Activated CD8-positive, alpha-beta memory T cell treated with anti-CD3 and anti-CD28 coated beads, Interleukin-2, amount 10 ng/mL, durations not matched to agents 7 days and 5 days (primary cell): Measurements from ENCODE around the gene LIPA. TPM values are rescaled to one million over a fixed set of nuclear protein-coding genes. Genes with fewer than 3 reads are reported as not detected.

Experiments used
- ATAC-seq: fragments of 150-1000 bp; cut with Tn5 transposase; one replicate; pipeline ENCODE4 v1.10.0; 2021; ENCODE audit warnings: moderate library complexity
- CTCF ChIA-PET: fragments of 350-600 bp; sonication (Branson Sonifier 250); formaldehyde crosslinking; loops from one replicate; lab custom pipeline; 2021; ENCODE audit warnings: antibody characterized with exemption; lab: Charles Lee
- DNase-seq: peaks from one replicate; pipeline ENCODE4 v3.0.0-alpha.2; 2020
- H3K27ac Mint-ChIP-seq: one replicate; pipeline ENCODE4 v1.8.0; 2021; ENCODE audit warnings: mild to moderate bottlenecking, mixed read lengths
- H3K27me3 Mint-ChIP-seq: one replicate; pipeline ENCODE4 v1.8.0; 2021; ENCODE audit warnings: mixed read lengths
- H3K36me3 Mint-ChIP-seq: one replicate; pipeline ENCODE4 v1.8.0; 2021; ENCODE audit warnings: mild to moderate bottlenecking, mixed read lengths
- H3K4me1 Mint-ChIP-seq: one replicate; pipeline ENCODE4 v1.8.0; 2021; ENCODE audit warnings: mixed read lengths
- H3K4me3 Mint-ChIP-seq: one replicate; pipeline ENCODE4 v1.8.0; 2021; ENCODE audit warnings: mild to moderate bottlenecking, moderate library complexity, mixed read lengths
- H3K9me3 Mint-ChIP-seq: one replicate; pipeline ENCODE4 v1.8.0; 2022; ENCODE audit warnings: low read depth, mixed read lengths
- total RNA-seq, 2 experiments: library from RNA; stranded (reverse); gene quantifications; one replicate each; pipeline ENCODE4 v1.2.3, GENCODE V29; 2021

The LIPA gene
- total RNA-seq, 2 experiments from 2014 or later = 24.0 to 28.5 TPM

DNA sequence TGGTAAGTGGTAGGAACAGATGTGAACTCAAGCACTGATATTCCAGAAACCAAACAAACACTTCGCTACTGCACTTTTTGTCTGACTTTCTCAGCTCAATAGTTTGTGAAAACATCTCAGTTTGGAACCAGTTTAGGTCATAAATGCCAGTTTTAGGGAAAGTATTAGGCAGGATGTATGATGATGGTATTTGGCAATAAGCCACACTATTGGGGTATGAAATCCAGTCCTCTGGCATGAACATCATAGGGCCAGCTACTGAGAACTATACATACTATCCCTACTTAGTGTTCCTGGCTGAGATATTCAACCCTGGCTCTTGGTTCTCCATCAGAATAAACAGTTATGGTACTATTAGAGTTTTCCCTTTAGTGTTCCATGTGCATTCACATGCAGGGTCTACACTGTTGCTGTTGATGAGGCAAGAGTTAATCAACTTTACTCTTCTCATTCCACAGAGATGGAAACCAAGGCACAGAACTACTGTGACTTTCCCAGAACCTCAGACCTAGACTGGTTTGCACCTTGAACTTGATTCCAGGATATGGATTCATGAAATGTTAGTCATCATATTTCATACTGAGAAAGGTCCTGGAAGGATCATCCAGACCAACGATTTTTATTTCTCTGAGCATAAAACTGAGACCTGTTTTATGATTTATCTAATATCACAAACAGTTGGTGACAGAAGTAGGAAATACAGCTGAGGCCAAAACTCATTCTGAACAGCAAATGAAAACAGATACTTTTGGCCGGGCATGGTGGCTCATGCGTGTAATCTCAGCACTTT, 30.2 kb upstream of the LIPA start:
- ATAC-seq = no peak
- H3K27me3 Mint-ChIP-seq = peaks cover 44% of the 10 kb centered on the region
- no peak overlapping the region for H3K4me3 Mint-ChIP-seq
- no peaks in the 10 kb centered on the region for H3K9me3 Mint-ChIP-seq
- H3K36me3 Mint-ChIP-seq = no peaks in the 10 kb centered on the region
- H3K4me1 Mint-ChIP-seq = no peaks in the 10 kb centered on the region
- no peak for DNase-seq
- H3K27ac Mint-ChIP-seq = no peak overlapping the region
- CTCF ChIA-PET = no interaction called here

DNA sequence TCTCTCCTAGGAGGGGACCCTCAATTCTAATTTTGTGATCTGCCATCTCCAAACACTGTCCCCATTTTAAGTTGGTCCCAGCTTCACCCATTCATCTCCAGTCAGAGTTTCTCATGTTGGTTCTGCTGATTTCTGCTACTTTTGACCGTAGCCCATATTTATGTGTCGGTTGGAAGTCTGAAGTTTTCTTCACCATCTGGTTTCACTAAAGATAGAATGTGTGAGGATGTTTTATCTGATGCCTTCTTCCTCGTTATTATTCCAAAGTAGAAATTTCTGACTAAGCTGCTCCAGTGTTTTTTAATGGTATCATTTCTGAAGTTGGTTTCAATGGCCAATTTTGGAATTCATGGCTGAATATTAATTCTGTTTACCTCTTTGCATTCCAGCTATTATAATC, 28.9 kb upstream of the LIPA start:
- Mint-ChIP-seq H3K36me3 (no peaks in the 10 kb centered on the region), H3K27me3 (peaks cover 40% of the 10 kb centered on the region), H3K9me3 (no peaks in the 10 kb centered on the region), H3K4me3 (no peak overlapping the region), H3K4me1 (no peaks in the 10 kb centered on the region), H3K27ac (no peak overlapping the region)
- no peak for DNase-seq
- CTCF ChIA-PET = no interaction called here
- no peak for ATAC-seq

DNA sequence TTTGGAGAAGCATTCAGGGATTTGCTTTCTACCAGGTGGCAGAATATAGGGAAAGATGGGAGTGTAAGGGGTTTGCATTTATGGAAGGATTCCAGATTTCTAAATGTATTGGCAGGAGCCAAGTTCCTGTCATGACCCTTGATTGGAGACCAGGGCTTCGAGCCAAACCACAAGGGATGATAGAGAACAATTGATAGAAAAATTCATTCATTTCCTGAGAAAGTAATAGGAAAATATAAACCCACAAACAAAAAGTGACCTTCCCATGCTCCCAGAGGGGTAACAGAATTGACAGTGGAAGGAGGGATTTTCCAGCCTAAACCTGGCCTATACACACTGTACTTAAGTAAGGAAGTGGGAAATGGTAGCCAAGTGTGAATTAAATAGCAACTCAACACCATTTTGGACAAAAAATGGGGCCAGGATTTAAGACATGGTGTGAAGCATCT, 27.9 kb upstream of the LIPA start:
- H3K4me1 Mint-ChIP-seq = no peaks in the 10 kb centered on the region
- no peak overlapping the region for H3K27ac Mint-ChIP-seq
- H3K4me3 Mint-ChIP-seq = no peak overlapping the region
- CTCF ChIA-PET = no interaction called here
- DNase-seq (no peak), ATAC-seq (no peak)
- no peaks in the 10 kb centered on the region for H3K9me3 Mint-ChIP-seq
- peaks cover 39% of the 10 kb centered on the region for H3K27me3 Mint-ChIP-seq
- H3K36me3 Mint-ChIP-seq = no peaks in the 10 kb centered on the region

DNA sequence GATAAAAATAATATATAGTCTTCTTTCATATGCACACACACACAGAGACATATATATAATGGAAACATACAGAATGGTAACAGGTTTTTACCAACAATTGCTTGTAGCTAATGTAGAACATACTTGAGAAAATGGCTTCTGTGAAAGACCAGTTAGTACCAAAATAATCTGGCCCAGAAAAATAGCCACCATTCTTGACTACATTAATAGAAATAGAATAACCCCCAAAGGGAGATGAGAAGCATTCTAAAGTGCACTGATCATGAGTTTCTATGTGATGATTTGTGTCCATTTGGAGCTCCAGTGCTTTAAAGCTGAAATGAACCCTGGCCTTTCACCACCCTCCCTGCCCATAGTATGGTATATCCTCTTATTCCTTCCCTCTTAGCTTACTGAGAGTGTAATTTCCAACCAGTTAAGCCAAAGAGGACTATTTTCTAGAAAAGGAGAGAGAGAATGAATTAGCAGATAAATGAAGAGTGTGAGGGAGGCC, 27.4 kb upstream of the LIPA start:
- no peaks in the 10 kb centered on the region for H3K36me3 Mint-ChIP-seq

DNA sequence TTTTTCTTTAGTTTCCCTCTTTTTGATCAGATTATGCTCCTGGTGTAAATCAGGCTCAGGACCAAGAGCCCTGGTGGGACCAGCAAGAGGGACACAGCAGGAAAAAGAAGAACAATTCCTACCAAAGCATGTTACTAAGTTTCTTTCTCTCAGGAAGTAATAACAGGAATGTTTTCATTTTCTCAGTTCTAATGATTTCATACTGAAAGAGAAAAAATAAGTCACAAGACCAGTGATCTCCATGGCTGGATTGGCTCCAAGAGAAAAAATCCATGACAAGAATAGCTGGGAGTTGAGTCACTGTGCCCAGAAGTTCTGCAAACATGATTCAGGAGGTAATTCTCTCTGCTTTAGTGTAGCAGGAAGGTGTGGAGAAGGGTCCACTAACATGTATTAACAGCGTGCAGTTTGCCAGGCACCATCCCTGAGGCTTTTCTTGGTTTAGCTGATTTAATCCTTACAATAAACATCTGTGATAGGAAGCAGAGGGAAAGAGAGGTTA, 26.5 kb upstream of the LIPA start:
- ATAC-seq = no peak
- H3K4me3 Mint-ChIP-seq = no peak overlapping the region
- H3K27ac Mint-ChIP-seq = no peak overlapping the region
- no peaks in the 10 kb centered on the region for H3K9me3 Mint-ChIP-seq
- peaks cover 37% of the 10 kb centered on the region for H3K27me3 Mint-ChIP-seq
- H3K36me3 Mint-ChIP-seq = no peaks in the 10 kb centered on the region
- DNase-seq = no peak
- H3K4me1 Mint-ChIP-seq = no peaks in the 10 kb centered on the region
- CTCF ChIA-PET = no interaction called here

More for the DNA sequence above, 27.4 kb upstream of the LIPA start:
- H3K4me3 Mint-ChIP-seq = no peak overlapping the region
- CTCF ChIA-PET = no interaction called here
- H3K27ac Mint-ChIP-seq = no peak overlapping the region
- H3K9me3 Mint-ChIP-seq = no peaks in the 10 kb centered on the region
- H3K27me3 Mint-ChIP-seq = peaks cover 37% of the 10 kb centered on the region
- no peak for DNase-seq
- ATAC-seq = no peak
- H3K4me1 Mint-ChIP-seq = no peaks in the 10 kb centered on the region

DNA sequence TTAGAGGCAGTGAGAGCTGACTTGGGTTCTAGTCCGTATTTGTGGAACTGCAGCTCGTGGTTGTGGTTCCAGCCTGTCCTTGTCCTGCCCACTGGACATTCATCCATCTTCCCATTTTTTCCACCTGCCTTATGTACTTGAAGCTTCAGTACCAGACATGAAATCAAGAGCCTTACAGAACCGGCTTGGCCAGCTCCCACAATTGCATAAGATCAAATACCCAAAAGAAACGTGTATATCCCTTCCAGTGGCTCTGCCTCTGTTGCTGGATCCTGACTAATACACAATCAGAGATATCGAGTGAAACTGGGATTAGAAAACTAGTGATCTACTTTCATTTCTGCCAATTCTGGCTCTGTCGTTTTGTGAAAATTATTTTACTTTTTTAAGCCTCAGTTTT, 23.8 kb upstream of the LIPA start:
- no peaks in the 10 kb centered on the region for H3K4me1 Mint-ChIP-seq
- no peak overlapping the region for H3K4me3 Mint-ChIP-seq
- H3K27ac Mint-ChIP-seq = no peak overlapping the region
- H3K36me3 Mint-ChIP-seq = no peaks in the 10 kb centered on the region
- ATAC-seq = no peak
- DNase-seq = no peak
- H3K27me3 Mint-ChIP-seq = peaks cover 43% of the 10 kb centered on the region
- no peaks in the 10 kb centered on the region for H3K9me3 Mint-ChIP-seq
- CTCF ChIA-PET = no interaction called here

DNA sequence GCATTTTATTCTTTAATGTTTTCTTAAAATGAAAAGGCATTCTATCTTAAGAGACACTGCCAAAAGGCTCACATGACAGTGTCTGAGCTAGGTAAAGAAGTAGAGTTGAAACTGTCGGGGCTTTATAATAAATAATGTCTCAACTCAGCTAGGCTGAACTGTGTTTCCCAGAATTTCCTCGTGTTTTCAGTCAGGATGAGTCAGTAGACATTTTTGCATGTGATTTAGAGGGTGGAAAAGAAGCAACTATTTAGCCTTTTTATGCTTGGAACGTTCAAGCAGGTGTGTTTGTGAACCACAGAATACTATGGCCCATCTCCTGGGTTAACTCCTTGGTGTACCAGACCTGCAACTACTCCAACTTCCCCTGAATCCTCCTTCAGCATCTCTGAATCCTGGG, 23.4 kb upstream of the LIPA start:
- no peaks in the 10 kb centered on the region for H3K9me3 Mint-ChIP-seq
- H3K36me3 Mint-ChIP-seq = no peaks in the 10 kb centered on the region
- CTCF ChIA-PET = no interaction called here
- no peaks in the 10 kb centered on the region for H3K4me1 Mint-ChIP-seq
- no peak for DNase-seq
- H3K27me3 Mint-ChIP-seq = peaks cover 43% of the 10 kb centered on the region
- no peak overlapping the region for H3K4me3 Mint-ChIP-seq
- ATAC-seq = no peak
- no peak overlapping the region for H3K27ac Mint-ChIP-seq

DNA sequence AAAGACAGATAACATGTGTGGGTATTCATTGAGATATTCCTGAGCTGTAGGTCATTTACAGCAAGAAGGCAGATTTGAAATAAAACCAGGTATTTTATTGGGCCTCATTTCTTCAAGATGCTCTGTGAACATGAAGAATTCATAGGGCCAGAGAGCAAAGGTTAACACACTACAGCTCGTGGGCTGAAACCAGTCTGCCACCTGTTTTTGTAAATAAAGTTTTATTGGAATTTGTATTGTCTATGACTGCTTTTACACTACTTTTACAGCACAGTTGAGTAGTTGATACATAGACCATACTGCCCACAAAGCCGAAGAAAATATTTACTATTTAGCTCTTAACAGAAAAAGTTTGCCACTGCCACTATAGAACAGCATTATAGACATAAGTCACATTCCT, 22.1 kb upstream of the LIPA start:
- CTCF ChIA-PET = interaction anchor here (1.4 kb wide), 1 partner anchor 30 kb away, joined by 3 read pairs; no protein-coding TSS in a partner anchor
- Mint-ChIP-seq H3K9me3 (no peaks in the 10 kb centered on the region), H3K27ac (no peak overlapping the region), H3K4me3 (no peak overlapping the region), H3K4me1 (no peaks in the 10 kb centered on the region), H3K27me3 (peaks cover 43% of the 10 kb centered on the region), H3K36me3 (no peaks in the 10 kb centered on the region)
- ATAC-seq (no peak), DNase-seq (no peak)

DNA sequence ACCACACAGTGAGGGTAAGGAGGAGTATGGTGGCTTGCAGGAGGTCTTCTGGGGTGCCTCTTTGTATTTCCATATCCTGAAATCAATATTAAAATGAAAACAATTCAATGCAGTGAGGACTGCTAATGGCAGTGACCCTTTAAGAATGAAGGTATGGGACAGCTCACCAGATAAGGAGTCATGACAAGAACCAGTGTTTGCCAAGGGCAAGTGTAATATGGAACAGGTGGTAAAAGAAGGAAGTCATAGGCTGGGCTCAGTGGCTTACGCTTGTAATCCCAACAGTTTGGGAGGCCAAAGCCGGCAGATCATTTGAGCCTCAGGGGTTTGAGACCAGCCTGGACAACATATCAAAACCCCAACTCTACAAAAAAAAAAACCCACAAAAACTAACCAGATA, 20.0 kb upstream of the LIPA start:
- no peaks in the 10 kb centered on the region for H3K4me1 Mint-ChIP-seq
- no peak overlapping the region for H3K4me3 Mint-ChIP-seq
- H3K27ac Mint-ChIP-seq = no peak overlapping the region
- H3K36me3 Mint-ChIP-seq = no peaks in the 10 kb centered on the region
- CTCF ChIA-PET = no interaction called here
- ATAC-seq (no peak), DNase-seq (no peak)
- peaks cover 37% of the 10 kb centered on the region for H3K27me3 Mint-ChIP-seq
- H3K9me3 Mint-ChIP-seq = no peaks in the 10 kb centered on the region

DNA sequence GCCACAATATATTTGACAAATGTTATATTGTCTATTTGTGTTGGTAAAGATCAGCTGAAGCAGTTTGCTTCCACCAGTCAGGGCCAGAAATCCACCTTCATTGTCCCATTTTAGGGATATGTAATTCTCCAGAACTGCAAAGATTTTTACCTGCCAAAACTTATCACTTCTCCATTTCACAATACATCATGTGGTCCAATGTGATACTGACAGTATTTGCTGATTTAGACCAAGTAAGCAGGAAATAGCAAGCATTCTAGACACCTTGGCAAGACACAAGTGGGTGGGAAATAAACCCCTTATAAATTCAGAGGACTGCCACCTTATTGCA, 18.5 kb upstream of the LIPA start:
- DNase-seq (no peak), ATAC-seq (no peak)
- CTCF ChIA-PET = no interaction called here
- H3K4me1 Mint-ChIP-seq = no peaks in the 10 kb centered on the region
- no peaks in the 10 kb centered on the region for H3K36me3 Mint-ChIP-seq
- peaks cover 35% of the 10 kb centered on the region for H3K27me3 Mint-ChIP-seq
- no peak overlapping the region for H3K4me3 Mint-ChIP-seq
- no peak overlapping the region for H3K27ac Mint-ChIP-seq
- H3K9me3 Mint-ChIP-seq = no peaks in the 10 kb centered on the region

DNA sequence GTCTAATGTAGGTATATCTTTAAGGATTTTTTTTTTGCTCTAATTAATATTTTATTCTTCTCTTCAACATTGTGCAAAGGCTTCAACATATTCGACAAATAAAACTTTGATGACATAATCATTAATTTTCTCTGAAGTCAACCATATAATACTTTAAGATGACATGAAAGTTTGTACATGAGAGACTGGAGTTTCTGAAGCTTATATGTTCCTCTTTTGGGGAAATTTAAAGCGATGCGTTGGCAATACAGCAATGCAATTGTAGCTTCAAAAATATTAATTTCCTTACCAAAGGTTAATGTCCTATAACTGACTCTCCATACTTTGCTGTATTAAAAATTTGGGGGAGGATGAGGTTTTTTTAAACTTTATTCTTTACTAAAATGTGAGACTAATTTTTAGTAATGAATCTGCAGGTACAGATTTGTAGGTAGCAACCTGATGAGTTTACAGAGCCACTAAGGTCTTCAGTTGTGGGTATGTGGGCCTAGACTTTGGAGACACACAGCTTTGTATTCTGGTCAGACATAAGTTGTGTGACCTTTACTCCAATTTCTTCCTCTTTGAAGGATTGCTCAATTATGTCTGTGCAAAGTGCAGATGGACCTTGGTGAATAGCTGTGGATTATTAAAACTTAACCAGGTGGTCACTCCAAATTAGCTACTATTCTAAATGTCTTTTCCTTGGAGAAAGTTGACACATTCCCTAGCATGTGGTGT, 18.0 kb upstream of the LIPA start:
- Mint-ChIP-seq H3K36me3 (no peaks in the 10 kb centered on the region), H3K4me1 (no peaks in the 10 kb centered on the region), H3K9me3 (no peaks in the 10 kb centered on the region), H3K4me3 (no peak overlapping the region), H3K27me3 (peaks cover 31% of the 10 kb centered on the region), H3K27ac (no peak overlapping the region)
- CTCF ChIA-PET = interaction anchor here (0.6 kb wide), 1 partner anchor 40 kb away, joined by 3 read pairs; no protein-coding TSS in a partner anchor
- DNase-seq (no peak), ATAC-seq (no peak)

DNA sequence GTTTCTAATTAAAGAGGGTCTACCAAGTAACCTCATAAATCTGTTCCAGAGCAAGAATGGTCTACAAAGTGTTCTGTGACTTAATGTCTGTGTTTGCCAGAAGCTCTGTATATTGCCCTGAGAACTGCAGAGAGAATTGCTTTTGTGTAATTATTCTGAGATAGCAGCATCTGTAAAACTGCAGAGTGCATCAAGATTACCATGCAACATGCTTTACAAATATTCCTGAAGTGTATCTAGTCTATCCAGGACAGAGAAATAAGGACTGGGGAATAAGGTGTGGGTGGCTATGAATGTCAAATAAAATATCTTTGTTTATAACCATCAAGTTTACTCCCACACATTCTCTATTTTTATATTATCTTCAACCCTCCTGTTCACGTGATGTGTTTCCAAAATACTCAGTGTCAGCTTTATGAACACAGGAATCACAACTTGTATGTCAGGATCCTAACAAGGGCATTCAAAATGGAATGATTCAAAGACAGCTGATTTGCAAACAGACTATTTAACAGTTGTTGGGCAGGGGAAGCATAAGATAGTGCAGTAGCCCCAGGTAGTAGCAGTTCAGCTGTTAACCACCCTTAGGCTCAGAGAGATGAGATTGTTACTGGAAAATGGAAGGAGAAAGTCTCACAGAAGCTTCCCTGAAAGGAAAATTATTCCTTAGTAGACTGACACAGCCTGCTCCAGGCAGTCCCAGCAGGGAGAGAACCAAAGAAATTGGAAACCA, 15.3 kb upstream of the LIPA start:
- DNase-seq = no peak
- Mint-ChIP-seq H3K36me3 (peaks cover 3% of the 10 kb centered on the region), H3K27me3 (peaks cover 20% of the 10 kb centered on the region), H3K9me3 (no peaks in the 10 kb centered on the region), H3K4me1 (no peaks in the 10 kb centered on the region), H3K4me3 (no peak overlapping the region), H3K27ac (no peak overlapping the region)
- no peak for ATAC-seq
- CTCF ChIA-PET = no interaction called here

DNA sequence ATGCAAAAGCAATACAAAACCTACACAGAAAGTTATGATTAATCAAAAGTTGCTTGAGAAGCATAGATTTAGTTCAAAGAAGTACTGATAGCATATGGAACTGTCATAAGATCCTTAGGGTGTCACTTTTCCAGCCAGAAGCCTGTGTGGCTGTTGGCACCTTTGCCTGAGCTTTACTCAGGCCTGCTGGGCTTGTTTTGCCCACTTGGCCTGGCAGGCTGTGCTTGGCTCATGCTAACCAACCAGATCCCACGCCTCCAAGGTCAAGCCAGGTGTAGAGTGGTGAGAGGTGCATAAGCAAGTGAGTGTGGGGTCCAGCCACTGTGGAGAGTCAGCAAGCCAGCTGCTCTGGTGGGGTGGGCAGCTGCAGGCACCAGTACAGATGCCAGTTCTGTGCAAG, 12.0 kb upstream of the LIPA start:
- H3K4me3 Mint-ChIP-seq = no peak overlapping the region
- DNase-seq (no peak), ATAC-seq (no peak)
- H3K9me3 Mint-ChIP-seq = no peaks in the 10 kb centered on the region
- no peak overlapping the region for H3K27ac Mint-ChIP-seq
- peaks cover 22% of the 10 kb centered on the region for H3K27me3 Mint-ChIP-seq
- peaks cover 3% of the 10 kb centered on the region for H3K36me3 Mint-ChIP-seq
- CTCF ChIA-PET = interaction anchor here (1.2 kb wide), 1 partner anchor 129 kb away, joined by 4 read pairs; the partner anchor contains the start of gene IFIT1
- H3K4me1 Mint-ChIP-seq = peaks cover 8% of the 10 kb centered on the region
